Osteocyte (in vitro differentiated cells): ENCODE results near the gene PCSK6. TPM values are rescaled to one million over a fixed set of nuclear protein-coding genes. Genes with fewer than 3 reads are reported as not detected.

Experiments
- DNase-seq: peaks from one replicate; pipeline ENCODE4 v3.0.0; 2021; ENCODE audit warnings: mixed read lengths; ENCODE audit not compliant: unreplicated experiment; ENCODE audit errors: extremely low spot score
- H3K27ac Mint-ChIP-seq: one replicate; pipeline ENCODE4 v1.8.0; 2021; ENCODE audit warnings: mild to moderate bottlenecking, mixed read lengths; ENCODE audit not compliant: unreplicated experiment
- H3K27me3 Mint-ChIP-seq: one replicate; pipeline ENCODE4 v1.8.0; 2021; ENCODE audit warnings: mixed read lengths; ENCODE audit not compliant: unreplicated experiment
- H3K36me3 Mint-ChIP-seq: one replicate; pipeline ENCODE4 v1.8.0; 2021; ENCODE audit warnings: mixed read lengths; ENCODE audit not compliant: unreplicated experiment
- H3K4me1 Mint-ChIP-seq: one replicate; pipeline ENCODE4 v1.8.0; 2021; ENCODE audit warnings: mixed read lengths; ENCODE audit not compliant: unreplicated experiment
- H3K4me3 Mint-ChIP-seq: one replicate; pipeline ENCODE4 v1.8.0; 2021; ENCODE audit warnings: mild to moderate bottlenecking, moderate library complexity, mixed read lengths; ENCODE audit not compliant: unreplicated experiment
- H3K9me3 Mint-ChIP-seq: one replicate; pipeline ENCODE4 v1.8.0; 2021; ENCODE audit warnings: mixed read lengths; ENCODE audit not compliant: unreplicated experiment
- total RNA-seq: library from RNA; stranded (reverse); gene quantifications from 2 replicates; pipeline ENCODE4 v1.2.1, GENCODE V29; 2021
- TF ChIP-seq, protein P1 (sequence below): fragments of 200-600 bp; sonication (generic); IDR thresholded peaks from 2 replicates; pipeline ENCODE4 v1.5.0; 2021; ENCODE audit warnings: antibody characterized with exemption, mild to moderate bottlenecking, moderate library complexity

The PCSK6 gene
- total RNA-seq, 1 donor from 2014 or later: 0.43 TPM

DNA sequence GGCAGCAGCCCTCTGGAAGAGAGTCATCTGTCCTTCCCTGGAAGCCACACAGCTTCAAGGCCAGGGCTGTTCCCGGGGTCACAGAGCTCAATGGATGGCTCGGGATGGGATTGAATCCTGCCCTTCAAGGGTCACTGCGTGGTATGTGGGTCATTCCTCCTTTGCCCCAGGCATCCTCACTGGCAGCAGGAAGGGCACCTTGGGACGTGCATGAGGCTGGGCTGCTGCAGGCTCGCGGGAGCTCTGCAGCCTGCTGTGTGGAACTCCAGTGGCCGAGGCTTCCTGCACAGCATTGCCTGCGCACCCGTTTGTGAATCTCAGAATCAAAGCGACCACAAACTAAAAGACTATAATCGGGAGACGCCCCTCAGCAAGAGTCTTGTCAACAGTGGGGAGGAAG is 60.7 kb downstream of the PCSK6 start:
- H3K9me3 Mint-ChIP-seq: no peaks in the 10 kb centered on the region
- no peaks in the 10 kb centered on the region for H3K4me1 Mint-ChIP-seq
- H3K27me3 Mint-ChIP-seq: peaks cover 14% of the 10 kb centered on the region
- H3K27ac Mint-ChIP-seq: no peak overlapping the region
- peak; percentile 77 for DNase-seq
- no peak overlapping the region for H3K4me3 Mint-ChIP-seq
- H3K36me3 Mint-ChIP-seq: no peaks in the 10 kb centered on the region
- TF ChIP-seq, protein P1, sequence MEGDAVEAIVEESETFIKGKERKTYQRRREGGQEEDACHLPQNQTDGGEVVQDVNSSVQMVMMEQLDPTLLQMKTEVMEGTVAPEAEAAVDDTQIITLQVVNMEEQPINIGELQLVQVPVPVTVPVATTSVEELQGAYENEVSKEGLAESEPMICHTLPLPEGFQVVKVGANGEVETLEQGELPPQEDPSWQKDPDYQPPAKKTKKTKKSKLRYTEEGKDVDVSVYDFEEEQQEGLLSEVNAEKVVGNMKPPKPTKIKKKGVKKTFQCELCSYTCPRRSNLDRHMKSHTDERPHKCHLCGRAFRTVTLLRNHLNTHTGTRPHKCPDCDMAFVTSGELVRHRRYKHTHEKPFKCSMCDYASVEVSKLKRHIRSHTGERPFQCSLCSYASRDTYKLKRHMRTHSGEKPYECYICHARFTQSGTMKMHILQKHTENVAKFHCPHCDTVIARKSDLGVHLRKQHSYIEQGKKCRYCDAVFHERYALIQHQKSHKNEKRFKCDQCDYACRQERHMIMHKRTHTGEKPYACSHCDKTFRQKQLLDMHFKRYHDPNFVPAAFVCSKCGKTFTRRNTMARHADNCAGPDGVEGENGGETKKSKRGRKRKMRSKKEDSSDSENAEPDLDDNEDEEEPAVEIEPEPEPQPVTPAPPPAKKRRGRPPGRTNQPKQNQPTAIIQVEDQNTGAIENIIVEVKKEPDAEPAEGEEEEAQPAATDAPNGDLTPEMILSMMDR: no peak

DNA sequence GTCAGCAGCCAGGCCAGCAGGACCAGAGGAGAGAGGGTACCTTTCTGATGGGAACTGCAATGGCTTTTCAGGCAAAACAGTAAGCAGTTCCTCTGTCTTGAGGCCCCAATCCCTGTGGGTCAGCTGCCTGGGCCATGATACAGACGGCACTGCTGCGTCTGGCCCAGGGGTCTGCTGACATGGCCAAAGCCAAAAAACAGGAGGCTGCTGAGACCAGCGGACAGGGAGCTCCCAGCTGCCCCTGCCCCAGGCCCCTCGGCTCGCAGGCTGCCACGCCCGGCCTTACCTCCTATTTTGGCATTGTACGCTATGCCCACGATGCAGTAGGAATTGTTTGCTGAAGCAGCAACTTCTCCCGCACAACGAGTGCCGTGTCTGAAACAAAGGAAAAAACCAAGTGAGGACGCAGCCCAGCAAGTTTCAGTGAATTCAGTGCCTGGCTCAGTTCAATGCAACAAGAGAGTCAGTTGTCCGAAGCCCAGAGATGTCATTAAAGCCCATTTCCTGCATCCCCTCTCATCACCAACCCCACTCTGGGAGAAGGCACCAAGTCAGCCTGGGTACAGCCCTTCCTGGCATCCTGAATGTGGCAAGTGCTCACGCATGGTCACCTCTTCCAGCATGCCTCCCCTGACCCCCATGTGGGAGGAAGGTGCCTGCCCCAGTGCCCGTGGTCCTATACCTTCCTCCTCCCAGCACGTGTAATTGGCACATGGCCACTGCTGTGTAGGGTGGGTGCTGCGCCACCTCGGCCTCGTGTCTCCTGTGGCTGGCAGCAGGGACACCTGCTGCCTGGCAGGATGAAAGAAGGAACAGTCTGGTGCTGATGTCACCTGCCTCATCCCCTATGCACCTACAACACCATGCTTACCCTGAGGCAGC is 61.7 kb downstream of the PCSK6 start:
- peak; percentile 77 for DNase-seq
- H3K36me3 Mint-ChIP-seq: no peaks in the 10 kb centered on the region
- H3K27ac Mint-ChIP-seq: no peak overlapping the region
- TF ChIP-seq, protein P1: no peak
- H3K9me3 Mint-ChIP-seq: no peaks in the 10 kb centered on the region
- H3K4me3 Mint-ChIP-seq: no peak overlapping the region
- no peaks in the 10 kb centered on the region for H3K4me1 Mint-ChIP-seq
- H3K27me3 Mint-ChIP-seq: peaks cover 12% of the 10 kb centered on the region

DNA sequence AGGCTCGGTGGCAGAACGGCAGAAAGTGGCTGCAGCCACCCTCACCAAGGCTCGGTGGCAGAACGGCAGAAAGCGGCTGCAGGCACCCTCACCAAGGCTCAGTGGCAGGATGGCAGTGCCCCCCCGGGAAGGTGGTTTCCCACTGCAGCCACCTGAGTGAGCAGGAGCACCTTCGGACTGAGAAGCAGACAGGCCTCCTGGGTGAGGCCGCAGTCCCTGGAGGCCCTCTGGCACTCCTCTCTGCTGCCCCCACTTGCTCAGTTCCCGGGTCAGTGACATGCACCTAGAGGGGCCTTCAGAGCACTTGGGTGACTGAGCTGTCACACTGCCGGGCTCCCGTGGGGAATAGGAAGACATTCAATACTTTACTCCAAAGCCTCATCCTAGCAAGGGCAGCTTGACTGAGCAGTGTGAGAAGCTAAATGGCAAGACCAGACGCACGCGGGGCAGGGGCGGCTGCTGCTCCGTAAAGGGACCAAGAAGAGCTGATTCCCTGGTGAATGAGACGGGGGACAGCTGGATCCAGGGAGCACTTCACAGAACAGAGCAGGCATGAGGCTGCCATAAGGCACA is 62.7 kb downstream of the PCSK6 start:
- H3K36me3 Mint-ChIP-seq: no peaks in the 10 kb centered on the region
- H3K27ac Mint-ChIP-seq: no peak overlapping the region
- no peaks in the 10 kb centered on the region for H3K4me1 Mint-ChIP-seq
- no peaks in the 10 kb centered on the region for H3K9me3 Mint-ChIP-seq
- peak; percentile 81 for DNase-seq
- H3K4me3 Mint-ChIP-seq: no peak overlapping the region
- TF ChIP-seq, protein P1: no peak
- peaks cover 12% of the 10 kb centered on the region for H3K27me3 Mint-ChIP-seq

DNA sequence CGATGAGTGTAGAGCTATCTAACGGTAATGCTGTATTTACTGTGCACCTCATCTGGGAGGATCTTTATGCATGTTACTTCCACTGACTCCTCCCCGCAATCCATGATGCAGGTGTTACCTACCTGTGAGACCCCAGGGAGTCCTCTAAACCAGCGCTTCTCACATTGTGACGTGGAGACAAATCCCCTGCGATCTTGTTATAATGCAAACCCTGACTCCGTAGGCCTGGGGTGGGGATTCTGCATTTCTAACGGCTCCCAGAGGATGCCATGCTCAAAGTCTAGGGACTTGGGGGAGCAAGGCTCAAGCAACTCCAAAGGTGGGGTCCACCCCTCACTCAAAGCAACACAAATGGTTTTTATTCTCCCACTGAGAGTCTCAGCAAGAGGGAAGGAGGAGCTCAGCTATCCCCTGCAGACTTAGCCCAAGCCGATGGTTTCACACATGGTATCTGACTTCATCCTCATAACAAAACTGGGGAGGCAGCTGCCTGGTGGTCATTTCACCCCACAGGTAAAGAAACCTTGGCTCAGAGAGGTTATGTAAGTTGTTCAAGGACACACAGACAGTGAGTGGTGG is 63.6 kb downstream of the PCSK6 start:
- Mint-ChIP-seq H3K27ac (no peak overlapping the region), H3K4me1 (no peaks in the 10 kb centered on the region)
- TF ChIP-seq, protein P1: no peak

DNA sequence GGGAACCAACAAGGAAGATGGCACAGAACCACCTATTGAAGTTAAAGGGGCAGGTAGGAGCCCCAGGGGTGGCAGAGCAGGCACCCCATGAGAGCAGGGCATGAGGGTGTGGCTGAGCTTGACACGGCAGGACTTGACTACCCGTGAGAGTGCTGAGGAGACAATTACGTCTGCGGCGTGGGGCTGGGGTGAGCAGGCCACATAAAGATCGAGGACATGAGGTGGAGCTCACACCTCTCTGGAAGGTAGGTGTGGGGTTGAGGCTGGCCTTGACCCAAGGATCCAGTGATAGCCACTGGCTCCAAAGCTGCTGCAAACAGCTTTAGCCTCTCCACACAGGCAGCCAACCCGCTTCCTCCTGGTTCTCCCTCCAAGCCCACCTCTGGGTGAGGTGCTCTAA is 64.5 kb downstream of the PCSK6 start:
- H3K4me1 Mint-ChIP-seq: no peaks in the 10 kb centered on the region
- no peak overlapping the region for H3K4me3 Mint-ChIP-seq
- peak; percentile 73 for DNase-seq
- no peak overlapping the region for H3K27ac Mint-ChIP-seq
- TF ChIP-seq, protein P1: no peak
- peaks cover 12% of the 10 kb centered on the region for H3K27me3 Mint-ChIP-seq
- no peaks in the 10 kb centered on the region for H3K9me3 Mint-ChIP-seq
- H3K36me3 Mint-ChIP-seq: no peaks in the 10 kb centered on the region

More for the DNA sequence above, 63.6 kb downstream of the PCSK6 start:
- DNase-seq: peak; percentile 63
- H3K4me3 Mint-ChIP-seq: no peak overlapping the region
- H3K9me3 Mint-ChIP-seq: no peaks in the 10 kb centered on the region
- no peaks in the 10 kb centered on the region for H3K36me3 Mint-ChIP-seq
- peaks cover 12% of the 10 kb centered on the region for H3K27me3 Mint-ChIP-seq
